H1 (cell line): ENCODE measurements around the gene PRDX2. TPM values are rescaled to one million over a fixed set of nuclear protein-coding genes. Genes with fewer than 3 reads are reported as not detected.

ENCODE experiments used
- CTCF ChIA-PET: fragments of 300-600 bp; sonication (Branson Sonifier 250); formaldehyde crosslinking; loops from one replicate; lab custom pipeline; 2021; ENCODE audit not compliant: partially characterized antibody; lab: Charles Lee
- POLR2A ChIA-PET: fragments of 300-600 bp; sonication (Branson Sonifier 250); formaldehyde crosslinking; loops from one replicate; lab custom pipeline; 2021; ENCODE audit warnings: inconsistent platforms; ENCODE audit not compliant: partially characterized antibody; lab: Charles Lee
- DNase-seq, 2 experiments: peaks; one replicate each; pipeline versions ENCODE4 v3.0.0 to v3.0.0-alpha.2; 2010 to 2022; ENCODE audit warnings: low spot score in 2 of 2, low read depth in 1 of 2, mixed read lengths in 1 of 2
- FAIRE-seq: peaks from 2 replicates; lab custom pipeline; 2011; peaks lifted over from hg19 to GRCh38; lab: Jason Lieb, UNC
- H2AFZ ChIP-seq: 2 replicates; pipeline ENCODE4 v1.8.1; 2012; ENCODE audit warnings: low read length, inconsistent platforms
- H2AK5ac ChIP-seq: 2 replicates; pipeline ENCODE4 v1.6.1; 2013; ENCODE audit warnings: low read depth, low read length
- H2BK120ac ChIP-seq: replicated peaks from 2 replicates; pipeline ENCODE3; 2013; ENCODE audit warnings: low read depth, low read length, inconsistent platforms
- H2BK12ac ChIP-seq: 2 replicates; pipeline ENCODE4 v1.6.1; 2013; ENCODE audit warnings: low read depth, low read length
- H2BK15ac ChIP-seq: 2 replicates; pipeline ENCODE4 v1.6.1; 2013; ENCODE audit warnings: low read length
- H2BK20ac ChIP-seq: 2 replicates; pipeline ENCODE4 v1.6.1; 2013; ENCODE audit warnings: low read length
- H2BK5ac ChIP-seq: 2 replicates; pipeline ENCODE4 v1.6.1; 2013; ENCODE audit warnings: low read depth, low read length
- H3K14ac ChIP-seq: 2 replicates; pipeline ENCODE4 v1.6.1; 2013; ENCODE audit warnings: inconsistent platforms; ENCODE audit not compliant: insufficient read length
- H3K18ac ChIP-seq: 2 replicates; pipeline ENCODE4 v1.6.1; 2013; ENCODE audit warnings: low read length; ENCODE audit errors: extremely low read depth
- H3K23ac ChIP-seq: 2 replicates; pipeline ENCODE4 v1.6.1; 2013; ENCODE audit warnings: inconsistent platforms; ENCODE audit not compliant: insufficient read length
- H3K23me2 ChIP-seq: 2 replicates; pipeline ENCODE4 v1.6.1; 2013; ENCODE audit warnings: low read depth, low read length
- H3K27ac ChIP-seq: 2 replicates; pipeline ENCODE4 v1.6.1; 2011; ENCODE audit warnings: low read depth, low read length, inconsistent platforms
- H3K27me3 ChIP-seq, 4 experiments: replicated peaks in 1 of 4; 1 replicate in 1 of 4; 2 replicates in 3 of 4; pipeline versions ENCODE4 v1.6.1 to v1.8.1; 2011 to 2013; ENCODE audit warnings: low read length in 3 of 4, mild to moderate bottlenecking in 3 of 4, inconsistent platforms in 2 of 4, mixed read lengths in 2 of 4, moderate library complexity in 1 of 4; ENCODE audit not compliant: control insufficient read depth in 3 of 4, insufficient read depth in 3 of 4; ENCODE audit errors: extremely low read depth in 1 of 4
- H3K36me3 ChIP-seq, 4 experiments: 2 replicates each; pipeline versions ENCODE4 v1.6.1 to v1.8.1; 2011 to 2013; ENCODE audit warnings: mild to moderate bottlenecking in 4 of 4, low read length in 3 of 4, moderate library complexity in 2 of 4, control low read depth in 1 of 4, inconsistent platforms in 1 of 4; ENCODE audit not compliant: insufficient read depth in 4 of 4, control insufficient read depth in 2 of 4
- H3K4ac ChIP-seq: replicated peaks from 2 replicates; pipeline ENCODE3; 2013; ENCODE audit warnings: low read length, low read depth, mixed read lengths, inconsistent platforms; ENCODE audit not compliant: insufficient read length
- H3K4me1 ChIP-seq, 4 experiments: replicated peaks in 1 of 4; 1 replicate in 1 of 4; 2 replicates in 3 of 4; pipeline versions ENCODE4 v1.6.1 to v1.8.1; 2011 to 2013; ENCODE audit warnings: low read length in 3 of 4, inconsistent platforms in 2 of 4, mixed read lengths in 1 of 4; ENCODE audit not compliant: insufficient read depth in 4 of 4, control insufficient read depth in 3 of 4
- H3K4me2 ChIP-seq, 2 experiments: 2 replicates each; pipeline versions ENCODE4 v1.6.1 to v1.8.1; 2011 to 2013; ENCODE audit warnings: low read depth in 2 of 2, low read length in 2 of 2, control low read depth in 1 of 2, inconsistent platforms in 1 of 2, mild to moderate bottlenecking in 1 of 2; ENCODE audit not compliant: insufficient read depth in 1 of 2
- H3K4me3 ChIP-seq, 4 experiments: fragments of 200-600, 300-600 bp in 1 of 4; sonication (generic), shearing (Covaris generic), sonication (Bioruptor Twin) in 1 of 4; 2 replicates each; pipeline versions ENCODE4 v1.5.1 to v1.8.1; 2011 to 2016; ENCODE audit warnings: low read length in 4 of 4, low read depth in 3 of 4, control low read depth in 2 of 4, inconsistent platforms in 2 of 4, mild to moderate bottlenecking in 2 of 4, mixed read lengths in 1 of 4, moderate library complexity in 1 of 4; ENCODE audit not compliant: insufficient read depth in 2 of 4; ENCODE audit errors: extremely low read depth in 1 of 4
- H3K56ac ChIP-seq: replicated peaks from 2 replicates; pipeline ENCODE3; 2013; ENCODE audit warnings: low read depth, mild to moderate bottlenecking, mixed read lengths, low read length, inconsistent platforms; ENCODE audit not compliant: insufficient read length
- H3K79me1 ChIP-seq: 2 replicates; pipeline ENCODE4 v1.6.1; 2013; ENCODE audit warnings: low read depth, low read length, control low read depth
- H3K79me2 ChIP-seq, 2 experiments: 2 replicates each; pipeline versions ENCODE4 v1.6.1 to v1.8.1; 2012 to 2013; ENCODE audit warnings: low read length in 2 of 2, mild to moderate bottlenecking in 2 of 2, inconsistent platforms in 1 of 2; ENCODE audit not compliant: insufficient read depth in 2 of 2, control insufficient read depth in 1 of 2
- H3K9ac ChIP-seq, 4 experiments: replicated peaks in 1 of 4; 1 replicate in 1 of 4; 2 replicates in 3 of 4; pipeline versions ENCODE4 v1.6.1 to v1.8.1; 2011 to 2013; ENCODE audit warnings: low read depth in 3 of 4, low read length in 3 of 4, control low read depth in 2 of 4, mild to moderate bottlenecking in 2 of 4, moderate library complexity in 2 of 4, inconsistent platforms in 1 of 4; ENCODE audit errors: extremely low read depth in 1 of 4
- H3K9me3 ChIP-seq, 2 experiments: 2 replicates each; pipeline versions ENCODE4 v1.6.1 to v1.8.1; 2012 to 2013; ENCODE audit warnings: mild to moderate bottlenecking in 2 of 2, moderate library complexity in 2 of 2, control low read depth in 1 of 2, inconsistent platforms in 1 of 2, low read depth in 1 of 2, low read length in 1 of 2, mixed read lengths in 1 of 2; ENCODE audit not compliant: insufficient read depth in 2 of 2
- H4K20me1 ChIP-seq, 2 experiments: replicated peaks in 1 of 2; 2 replicates each; pipeline versions ENCODE3 to v1.8.1; 2011 to 2013; ENCODE audit warnings: inconsistent platforms in 2 of 2, low read length in 2 of 2, mild to moderate bottlenecking in 1 of 2; ENCODE audit not compliant: insufficient read depth in 2 of 2, control insufficient read depth in 1 of 2
- H4K5ac ChIP-seq: 2 replicates; pipeline ENCODE4 v1.6.1; 2013; ENCODE audit warnings: low read length, low read depth, mixed read lengths, inconsistent platforms; ENCODE audit not compliant: insufficient read length
- H4K8ac ChIP-seq: 2 replicates; pipeline ENCODE4 v1.8.0; 2013; ENCODE audit warnings: mild to moderate bottlenecking, moderate library complexity, low read length, inconsistent platforms; ENCODE audit not compliant: insufficient read depth; ENCODE audit errors: extremely low read depth
- H4K91ac ChIP-seq: replicated peaks from 2 replicates; pipeline ENCODE3; 2013; ENCODE audit warnings: low read length, mixed read lengths, inconsistent platforms; ENCODE audit not compliant: insufficient read length
- CHD1 ChIP-seq: IDR thresholded peaks from 2 replicates; pipeline ENCODE4 v1.6.1; 2012; ENCODE audit warnings: low read depth, low read length, improper control_type of control experiment
- JUND ChIP-seq: IDR thresholded peaks from 2 replicates; pipeline ENCODE4 v1.6.1; 2011; ENCODE audit warnings: mild to moderate bottlenecking, improper control_type of control experiment, low read length
- SIN3A ChIP-seq, 2 experiments: IDR thresholded peaks in 1 of 2; conservative IDR thresholded peaks in 1 of 2; 2 replicates each; pipeline ENCODE4 v1.6.1; 2011 to 2012; ENCODE audit warnings: low read length in 2 of 2, improper control_type of control experiment in 1 of 2, low read depth in 1 of 2, mild to moderate bottlenecking in 1 of 2
- SP4 ChIP-seq: IDR thresholded peaks from 2 replicates; pipeline ENCODE4 v1.6.1; 2012; ENCODE audit warnings: low read length, inconsistent platforms
- WGBS, 2 experiments: shearing (Covaris generic) in 1 of 2; methylation state at CpG; one replicate each; pipeline versions ENCODE4 v1.1.6 to v1.1.7; 2013 to 2015; ENCODE audit warnings: low lambda C conversion rate in 2 of 2, mixed read lengths in 2 of 2, inconsistent platforms in 1 of 2, low coverage in 1 of 2, missing lambda C conversion rate in 1 of 2; ENCODE audit not compliant: insufficient replicate concordance in 2 of 2, insufficient coverage in 1 of 2, insufficient read length in 1 of 2; ENCODE audit errors: extremely low coverage in 1 of 2, missing lambda C conversion rate in 1 of 2; 5-methylcytosine and 5-hydroxymethylcytosine counted together
- polyA plus RNA-seq, 7 experiments: library from polyadenylated mRNA; depleted of rRNA in 3 of 7; stranded (reverse) in 5 of 7; unstranded in 2 of 7; fragments of >200 nt in 5 of 7; fragments of 200-250 nt in 2 of 7; gene quantifications; 1 replicate in 5 of 7; 2 replicates in 1 of 7; 4 replicates in 1 of 7; pipeline versions ENCODE4 v1.2.1 to v1.2.3, GENCODE V29; 2011 to 2013; ENCODE audit warnings: missing spikeins in 2 of 7, mixed read lengths in 2 of 7
- total RNA-seq: library from RNA; stranded (reverse); fragmentation: NEBNext Ultra II Directional; extraction: Animal tissue kit (Norgen Biotek cat#: 25700); gene quantifications from 2 replicates; pipeline ENCODE4 v1.2.1, GENCODE V29; 2021

The PRDX2 gene
- total and polyA plus RNA-seq, 2 of the 8 experiments (the other 6 are each of a cell fraction or from before 2014, with no cell fraction given): 380 to 748 TPM

DNA sequence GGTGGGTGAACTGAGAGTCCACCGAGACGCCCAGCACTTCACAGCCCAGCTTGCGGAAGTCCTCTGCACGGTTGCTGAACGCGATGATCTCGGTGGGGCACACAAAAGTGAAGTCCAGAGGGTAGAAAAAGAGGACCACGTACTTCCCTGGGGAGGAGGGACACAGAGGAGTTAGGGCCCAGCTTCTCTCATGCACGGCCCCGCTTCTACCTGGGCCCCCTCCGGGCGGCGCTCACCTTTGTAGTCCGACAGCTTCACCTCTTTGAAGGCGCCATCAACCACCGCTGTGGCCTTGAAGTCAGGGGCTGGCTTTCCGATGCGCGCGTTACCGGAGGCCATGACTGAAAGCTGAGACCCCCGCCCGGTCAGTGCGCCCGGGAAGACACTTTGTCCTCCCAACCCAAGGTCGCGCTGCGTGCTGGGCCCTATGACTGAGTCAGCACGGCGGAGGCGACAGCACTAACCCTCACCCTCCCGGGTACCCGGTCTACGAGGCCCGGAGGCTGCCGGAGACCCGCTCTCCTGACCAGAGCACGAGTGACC lies 606 bp downstream of the PRDX2 start:
- peaks cover 7% of the 10 kb centered on the region for H3K79me1 ChIP-seq
- peak overlapping the region; percentile 95 for H4K91ac ChIP-seq
- peak overlapping the region; percentile 61; the same call in 1 of the 2 replicates for H2BK15ac ChIP-seq
- no peak overlapping the region for H2BK20ac ChIP-seq
- CTCF ChIA-PET: interaction anchor here (0.8 to 17.9 kb wide), 8 partner anchors 12 to 164 kb away, joined by 3 to 288 read pairs (median 6); no protein-coding TSS in a partner anchor
- TF ChIP-seq SIN3A (conservative IDR thresholded peaks at IDR 0.05 in 1 of 2, IDR thresholded peaks at IDR 0.05 in 1 of 2; ENCODE audit: low read depth in 1 of 2, low read length in 2 of 2) (0 out of 4 replicates have a peak, but pooled peaks of 1 of the 2 experiments have one; percentile 36), CHD1 (no peak), SP4 (no peak), JUND (no peak)
- peaks cover 8 to 19% (median 14%) of the 10 kb centered on the region in 4 experiments; a peak in 7 of 8 replicates for H3K36me3 ChIP-seq
- peak overlapping the region; percentile 88; the same call in 1 of the 2 replicates for H3K18ac ChIP-seq
- DNase-seq (no peak), FAIRE-seq (no peak)
- no peaks in the 10 kb centered on the region for H3K9me3 ChIP-seq
- H3K23ac ChIP-seq: no peak overlapping the region
- WGBS, 2 experiments: 11% methylated on average over 38 of the region's 38 CpGs; no CpG with 5 or more reads in 1 of the 2 experiments
- peak overlapping the region; percentile 45; the same call in 1 of the 2 replicates for H2AK5ac ChIP-seq
- H2BK5ac ChIP-seq: peak overlapping the region; percentile 82
- H3K27ac ChIP-seq: no peak overlapping the region; the same call in 1 of the 2 replicates
- peak overlapping the region; percentile 94; the same call in 1 of the 2 replicates for H4K8ac ChIP-seq
- H3K14ac ChIP-seq: no peak overlapping the region
- peaks cover 0 to 4% (median under 1%) of the 10 kb centered on the region in 4 experiments; a peak in 2 of 7 replicates for H3K27me3 ChIP-seq
- H3K79me2 ChIP-seq: peaks cover 0 to 12% of the 10 kb centered on the region in 2 experiments; a peak in 2 of 4 replicates
- peak overlapping the region; percentile 20 for H3K56ac ChIP-seq
- H3K4ac ChIP-seq: peak overlapping the region; percentile 40
- peak overlapping the region; percentile 85 to 98 (median 97) for H3K4me3 ChIP-seq
- peaks cover 2 to 19% (median 11%) of the 10 kb centered on the region in 4 experiments; a peak in 6 of 7 replicates for H3K4me1 ChIP-seq
- no peak overlapping the region for H4K5ac ChIP-seq
- H3K9ac ChIP-seq: peak overlapping the region; percentile 67 to 84 (median 81); a peak in 6 of 7 replicates
- H3K4me2 ChIP-seq: peak overlapping the region; percentile 91 to 92
- peaks cover 14% of the 10 kb centered on the region; the same call in 1 of the 2 replicates for H3K23me2 ChIP-seq
- POLR2A ChIA-PET: interaction anchor here (0.8 to 15.2 kb wide), 10 partner anchors 9 to 105 kb away, joined by 3 to 317 read pairs (median 4); partner anchors contain the start of genes FBXW9, HOOK2, JUNB and TRIR
- no peak overlapping the region for H2AFZ ChIP-seq
- no peak overlapping the region for H2BK120ac ChIP-seq
- H4K20me1 ChIP-seq: peaks cover 0 to 6% of the 10 kb centered on the region in 2 experiments
- H2BK12ac ChIP-seq: 0 out of 2 replicates have a peak overlapping the region, but pooled peaks have one; percentile 27
